Measurements from ENCODE around the gene XIRP1.

- TF ChIP-seq CTCF (IDR thresholded peaks at IDR 0.05; ENCODE audit: borderline replicate concordance, extremely low read depth, low read length, poor library complexity, severe bottlenecking), result no peak
- TF ChIP-seq EZH2 (IDR thresholded peaks at IDR 0.05; ENCODE audit: borderline replicate concordance, low read depth, low read length, severe bottlenecking), result no peak
Measured at GRCh38 chr3:39212665-39213064, 20.3 kb upstream of the XIRP1 start.

Data from DND-41 (cell line).